Stimulated activated CD4-positive, alpha-beta T cell treated with anti-CD3 and anti-CD28 coated beads, TNF-alpha, amount 100 ng/mL, for 4 hours (primary cell): ENCODE results near the gene IMMP2L.

Experiments
- DNase-seq, 3 experiments: peaks; one replicate each; pipeline ENCODE4 v3.0.0-alpha.2; 2020; ENCODE audit warnings: low read depth in 3 of 3

IMMP2L gene

GRCh38 chr7:110637252-110637651, 925.0 kb downstream of the IMMP2L start:
- no peak for DNase-seq

- DNase-seq: no peak
Observed at GRCh38 chr7:110633313-110633712, 929.0 kb downstream of the IMMP2L start.

- no peak for DNase-seq
Observed at GRCh38 chr7:110626414-110626813, 935.9 kb downstream of the IMMP2L start.

- no peak for DNase-seq
Observed at GRCh38 chr7:110625294-110625693, 937.0 kb downstream of the IMMP2L start.

GRCh38 chr7:110623436-110623835, 938.9 kb downstream of the IMMP2L start:
- DNase-seq: no peak

GRCh38 chr7:110621289-110621688, 941.0 kb downstream of the IMMP2L start:
- no peak for DNase-seq

- DNase-seq: no peak
Observed at GRCh38 chr7:110620110-110620735, 942.1 kb downstream of the IMMP2L start.
